Hepatocyte (in vitro differentiated cells): ENCODE measurements around the gene IDH2.

ENCODE experiments used
- EZH2 ChIP-seq: fragments of 200-600 bp; sonication (generic); IDR thresholded peaks from 2 replicates; pipeline ENCODE4 v1.6.1; 2016; ENCODE audit warnings: antibody characterized with exemption, mild to moderate bottlenecking, borderline replicate concordance
- EZH2phosphoT487 ChIP-seq: fragments of 200-600 bp; sonication (generic); IDR thresholded peaks from one replicate; pipeline ENCODE4 v1.6.1; 2018; ENCODE audit warnings: antibody characterized with exemption, mild to moderate bottlenecking, low read depth, moderate library complexity; ENCODE audit not compliant: unreplicated experiment, severe bottlenecking
- TF ChIP-seq, protein P1 (sequence below): fragments of 200-600 bp; sonication (generic); IDR thresholded peaks from 2 replicates; pipeline ENCODE4 v1.5.1; 2016; ENCODE audit warnings: antibody characterized with exemption, mild to moderate bottlenecking; ENCODE audit not compliant: poor library complexity

- TF ChIP-seq, protein P1, sequence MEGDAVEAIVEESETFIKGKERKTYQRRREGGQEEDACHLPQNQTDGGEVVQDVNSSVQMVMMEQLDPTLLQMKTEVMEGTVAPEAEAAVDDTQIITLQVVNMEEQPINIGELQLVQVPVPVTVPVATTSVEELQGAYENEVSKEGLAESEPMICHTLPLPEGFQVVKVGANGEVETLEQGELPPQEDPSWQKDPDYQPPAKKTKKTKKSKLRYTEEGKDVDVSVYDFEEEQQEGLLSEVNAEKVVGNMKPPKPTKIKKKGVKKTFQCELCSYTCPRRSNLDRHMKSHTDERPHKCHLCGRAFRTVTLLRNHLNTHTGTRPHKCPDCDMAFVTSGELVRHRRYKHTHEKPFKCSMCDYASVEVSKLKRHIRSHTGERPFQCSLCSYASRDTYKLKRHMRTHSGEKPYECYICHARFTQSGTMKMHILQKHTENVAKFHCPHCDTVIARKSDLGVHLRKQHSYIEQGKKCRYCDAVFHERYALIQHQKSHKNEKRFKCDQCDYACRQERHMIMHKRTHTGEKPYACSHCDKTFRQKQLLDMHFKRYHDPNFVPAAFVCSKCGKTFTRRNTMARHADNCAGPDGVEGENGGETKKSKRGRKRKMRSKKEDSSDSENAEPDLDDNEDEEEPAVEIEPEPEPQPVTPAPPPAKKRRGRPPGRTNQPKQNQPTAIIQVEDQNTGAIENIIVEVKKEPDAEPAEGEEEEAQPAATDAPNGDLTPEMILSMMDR: no peak
- no peak for TF ChIP-seq EZH2phosphoT487
- no peak for TF ChIP-seq EZH2
These were observed 42.9 kb downstream of the IDH2 start for GRCh38 chr15:90059208-90059985.
